C4-2B (cell line): ENCODE measurements around the gene ARID5B.

Experiments
- ZFX ChIP-seq: fragments of 450-650 bp; IDR thresholded peaks from 2 replicates; pipeline ENCODE4 v1.6.1; 2017
- TF ChIP-seq, protein P1 (sequence below): fragments of 450-650 bp; conservative IDR thresholded peaks from 2 replicates; pipeline ENCODE4 v1.5.1; 2017; ENCODE audit warnings: mild to moderate bottlenecking

DNA sequence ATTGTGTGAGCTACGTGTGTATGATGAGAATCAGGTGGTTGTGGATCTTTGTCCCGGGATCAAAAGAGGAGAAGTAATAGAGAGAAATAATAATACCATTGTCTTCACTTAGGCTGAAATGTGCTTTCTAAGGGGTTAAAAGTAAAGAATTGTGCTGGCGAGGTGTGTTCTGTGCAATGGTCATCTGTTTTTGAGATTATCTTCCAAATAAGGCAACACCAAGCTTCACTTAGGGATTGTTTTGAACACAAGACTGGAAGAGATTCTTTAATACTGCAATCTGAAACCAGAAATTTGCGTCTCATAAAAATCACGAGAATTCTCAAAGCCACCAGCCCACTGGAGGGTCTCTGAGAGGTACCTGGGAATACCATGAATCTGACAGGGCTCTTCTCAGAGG, 84.2 kb downstream of the ARID5B start:
- TF ChIP-seq, protein P1, sequence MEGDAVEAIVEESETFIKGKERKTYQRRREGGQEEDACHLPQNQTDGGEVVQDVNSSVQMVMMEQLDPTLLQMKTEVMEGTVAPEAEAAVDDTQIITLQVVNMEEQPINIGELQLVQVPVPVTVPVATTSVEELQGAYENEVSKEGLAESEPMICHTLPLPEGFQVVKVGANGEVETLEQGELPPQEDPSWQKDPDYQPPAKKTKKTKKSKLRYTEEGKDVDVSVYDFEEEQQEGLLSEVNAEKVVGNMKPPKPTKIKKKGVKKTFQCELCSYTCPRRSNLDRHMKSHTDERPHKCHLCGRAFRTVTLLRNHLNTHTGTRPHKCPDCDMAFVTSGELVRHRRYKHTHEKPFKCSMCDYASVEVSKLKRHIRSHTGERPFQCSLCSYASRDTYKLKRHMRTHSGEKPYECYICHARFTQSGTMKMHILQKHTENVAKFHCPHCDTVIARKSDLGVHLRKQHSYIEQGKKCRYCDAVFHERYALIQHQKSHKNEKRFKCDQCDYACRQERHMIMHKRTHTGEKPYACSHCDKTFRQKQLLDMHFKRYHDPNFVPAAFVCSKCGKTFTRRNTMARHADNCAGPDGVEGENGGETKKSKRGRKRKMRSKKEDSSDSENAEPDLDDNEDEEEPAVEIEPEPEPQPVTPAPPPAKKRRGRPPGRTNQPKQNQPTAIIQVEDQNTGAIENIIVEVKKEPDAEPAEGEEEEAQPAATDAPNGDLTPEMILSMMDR, result no peak
- TF ChIP-seq ZFX, result no peak
